Mucosa of rectum (tissue), 2 donors: Measurements from ENCODE around the gene GRM4.

Experiments used
- H3K27ac ChIP-seq, 2 donors: one replicate each; pipeline ENCODE4 v1.7.0; 2013; ENCODE audit warnings: inconsistent platforms in 2 of 2, low read depth in 2 of 2, low read length in 2 of 2
- H3K27me3 ChIP-seq, 2 donors: one replicate each; pipeline ENCODE4 v1.7.0; 2013; ENCODE audit warnings: low read length in 2 of 2; ENCODE audit not compliant: control insufficient read depth in 2 of 2, insufficient read depth in 2 of 2
- H3K36me3 ChIP-seq, 2 donors: one replicate each; pipeline ENCODE4 v1.7.0; 2013; ENCODE audit warnings: low read length in 2 of 2; ENCODE audit not compliant: control insufficient read depth in 2 of 2, insufficient read depth in 2 of 2
- H3K4me1 ChIP-seq, 2 donors: one replicate each; pipeline ENCODE4 v1.7.0; 2013; ENCODE audit warnings: low read length in 2 of 2, mild to moderate bottlenecking in 1 of 2; ENCODE audit not compliant: control insufficient read depth in 2 of 2, insufficient read depth in 2 of 2
- H3K4me3 ChIP-seq, 2 donors: one replicate each; pipeline ENCODE4 v1.7.0; 2013; ENCODE audit warnings: low read length in 2 of 2
- H3K9ac ChIP-seq, 2 donors: one replicate each; pipeline ENCODE4 v1.7.0; 2013; ENCODE audit warnings: low read length in 2 of 2, low read depth in 1 of 2, mild to moderate bottlenecking in 1 of 2
- H3K9me3 ChIP-seq, 2 donors: one replicate each; pipeline ENCODE4 v1.7.0; 2013; ENCODE audit warnings: low read length in 2 of 2; ENCODE audit not compliant: control insufficient read depth in 2 of 2
- donor health status: healthy.
- donor health status: Normal muscosa, but diverticular disease.

GRM4 gene

GRCh38 chr6:34177181-34177591, 31.3 kb upstream of the GRM4 start:
- Histone ChIP-seq H3K9me3 (no peaks in the 10 kb centered on the region), H3K4me1 (no peaks in the 10 kb centered on the region), H3K27me3 (no peaks in the 10 kb centered on the region), H3K9ac (no peak overlapping the region), H3K27ac (no peak overlapping the region), H3K36me3 (no peaks in the 10 kb centered on the region), H3K4me3 (no peak overlapping the region)

GRCh38 chr6:34176261-34177031, 30.6 kb upstream of the GRM4 start:
- H3K4me1 ChIP-seq: no peaks in the 10 kb centered on the region
- H3K9me3 ChIP-seq: no peaks in the 10 kb centered on the region
- no peak overlapping the region for H3K9ac ChIP-seq
- H3K27me3 ChIP-seq: no peaks in the 10 kb centered on the region
- no peak overlapping the region for H3K27ac ChIP-seq
- H3K4me3 ChIP-seq: no peak overlapping the region
- H3K36me3 ChIP-seq: no peaks in the 10 kb centered on the region

- H3K4me3 ChIP-seq: no peak overlapping the region
- H3K9me3 ChIP-seq: no peaks in the 10 kb centered on the region
- no peak overlapping the region for H3K27ac ChIP-seq
These were observed 29.0 kb upstream of the GRM4 start for GRCh38 chr6:34174846-34175399.

GRCh38 chr6:34172961-34173775, 27.3 kb upstream of the GRM4 start:
- H3K36me3 ChIP-seq: no peaks in the 10 kb centered on the region
- no peaks in the 10 kb centered on the region for H3K9me3 ChIP-seq
- H3K27ac ChIP-seq: no peak overlapping the region
- no peaks in the 10 kb centered on the region for H3K27me3 ChIP-seq
- no peak overlapping the region for H3K9ac ChIP-seq
- H3K4me3 ChIP-seq: no peak overlapping the region
- no peaks in the 10 kb centered on the region for H3K4me1 ChIP-seq

More at GRCh38 chr6:34174846-34175399, 29.0 kb upstream of the GRM4 start:
- H3K27me3 ChIP-seq: no peaks in the 10 kb centered on the region
- no peak overlapping the region for H3K9ac ChIP-seq
- no peaks in the 10 kb centered on the region for H3K4me1 ChIP-seq
- H3K36me3 ChIP-seq: no peaks in the 10 kb centered on the region

DNA sequence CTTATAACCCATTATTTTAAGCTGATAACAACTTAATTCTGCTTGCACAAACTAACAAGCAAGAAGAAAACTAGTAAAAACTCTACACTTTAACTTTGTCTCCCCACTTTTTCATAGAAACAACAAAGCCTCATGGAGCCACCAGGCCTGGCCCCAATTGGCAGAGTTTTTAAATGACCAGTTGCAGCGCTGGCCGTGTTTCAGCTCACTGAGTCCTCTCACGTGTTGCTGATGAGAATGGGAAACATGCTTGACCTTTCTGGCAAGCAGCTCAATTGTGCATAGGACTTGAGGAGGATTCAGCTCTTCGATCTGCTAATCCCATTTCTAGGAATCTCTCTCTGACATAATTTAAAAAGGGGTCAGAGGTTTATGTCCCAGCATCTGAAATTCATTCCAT, 24.5 kb upstream of the GRM4 start:
- Histone ChIP-seq H3K9me3 (no peaks in the 10 kb centered on the region), H3K9ac (no peak overlapping the region)

DNA sequence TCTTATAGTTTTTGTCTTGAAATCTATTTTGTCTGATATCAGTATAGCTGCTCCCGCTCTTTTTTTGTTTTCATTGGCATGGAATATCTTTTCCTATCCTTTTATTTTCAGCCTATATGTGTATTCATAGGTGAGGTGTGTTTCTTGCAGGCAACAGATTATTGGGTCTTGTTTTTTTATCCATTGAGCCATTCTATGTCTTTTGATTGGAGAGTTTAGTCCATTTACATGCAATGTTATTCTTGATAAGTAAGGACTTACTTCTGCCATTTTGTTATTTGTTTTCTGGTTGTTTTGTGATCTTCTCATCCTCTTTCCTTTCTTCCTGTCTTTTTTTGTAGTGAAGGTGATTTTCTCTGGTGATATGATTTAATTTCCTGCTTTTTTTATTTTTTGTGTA, 24.0 kb upstream of the GRM4 start:
- Histone ChIP-seq H3K27ac (no peak overlapping the region), H3K27me3 (no peaks in the 10 kb centered on the region), H3K9ac (no peak overlapping the region), H3K36me3 (no peaks in the 10 kb centered on the region), H3K4me1 (no peaks in the 10 kb centered on the region), H3K4me3 (no peak overlapping the region), H3K9me3 (no peaks in the 10 kb centered on the region)

More for the DNA sequence above, 24.5 kb upstream of the GRM4 start:
- Histone ChIP-seq H3K27ac (no peak overlapping the region), H3K4me3 (no peak overlapping the region), H3K36me3 (no peaks in the 10 kb centered on the region), H3K4me1 (no peaks in the 10 kb centered on the region), H3K27me3 (no peaks in the 10 kb centered on the region)

GRCh38 chr6:34161857-34162515, 16.1 kb upstream of the GRM4 start:
- H3K4me3 ChIP-seq: no peak overlapping the region
- H3K27me3 ChIP-seq: peaks cover 0 to 5% of the 10 kb centered on the region in 2 donors
- no peak overlapping the region for H3K27ac ChIP-seq
- no peak overlapping the region for H3K9ac ChIP-seq
- peaks cover 2 to 5% of the 10 kb centered on the region in 2 donors for H3K9me3 ChIP-seq
- H3K36me3 ChIP-seq: no peaks in the 10 kb centered on the region
- no peaks in the 10 kb centered on the region for H3K4me1 ChIP-seq

DNA sequence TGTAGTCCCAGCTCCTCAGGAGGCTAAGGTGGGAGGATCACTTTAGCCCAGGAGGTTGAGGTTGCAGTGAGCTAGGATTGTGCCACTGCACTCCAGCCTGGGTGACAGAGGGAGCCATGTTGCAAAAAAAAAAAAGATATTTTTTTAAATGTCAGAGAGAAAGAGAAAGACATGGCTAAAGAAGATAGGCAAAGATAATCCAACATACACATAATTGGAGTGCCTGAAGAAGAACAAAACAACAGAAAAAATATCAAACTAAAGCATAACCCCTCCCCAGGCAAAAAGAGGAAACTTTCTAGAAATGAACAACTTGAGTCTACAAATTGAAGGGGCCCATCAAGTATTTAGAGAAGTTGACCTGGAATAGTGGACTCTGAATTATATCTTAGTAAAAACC, 14.0 kb upstream of the GRM4 start:
- H3K27me3 ChIP-seq: peaks cover 0 to 5% of the 10 kb centered on the region in 2 donors
- H3K4me1 ChIP-seq: no peaks in the 10 kb centered on the region
- H3K9ac ChIP-seq: no peak overlapping the region
- H3K36me3 ChIP-seq: no peaks in the 10 kb centered on the region
- peaks cover 2 to 5% of the 10 kb centered on the region in 2 donors for H3K9me3 ChIP-seq
- H3K27ac ChIP-seq: no peak overlapping the region
- H3K4me3 ChIP-seq: no peak overlapping the region

DNA sequence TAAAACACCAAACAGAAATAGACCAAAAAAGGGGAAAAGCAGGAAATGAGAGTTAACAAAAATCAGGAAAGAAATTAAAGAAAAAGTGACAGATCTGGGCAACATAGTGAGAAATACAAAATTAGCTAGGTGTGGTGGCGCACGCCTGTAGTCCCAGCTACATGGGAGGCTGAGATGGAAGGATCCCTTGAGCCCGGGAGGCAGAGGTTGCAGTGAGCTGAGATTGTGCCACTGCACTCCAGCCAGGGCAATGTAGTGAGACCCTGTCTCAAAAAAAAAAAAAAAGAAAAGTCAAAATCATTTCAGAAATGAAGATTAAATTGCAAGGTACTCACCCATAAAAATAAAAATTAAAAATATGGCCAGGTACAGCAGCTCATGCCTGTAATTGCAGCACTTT, 13.0 kb upstream of the GRM4 start:
- H3K4me3 ChIP-seq: no peak overlapping the region
- H3K4me1 ChIP-seq: peaks cover 4 to 5% of the 10 kb centered on the region in 2 donors
- no peaks in the 10 kb centered on the region for H3K36me3 ChIP-seq
- H3K9me3 ChIP-seq: peaks cover 2 to 5% of the 10 kb centered on the region in 2 donors
- peaks cover 8 to 11% of the 10 kb centered on the region in 2 donors for H3K27me3 ChIP-seq
- no peak overlapping the region for H3K9ac ChIP-seq
- H3K27ac ChIP-seq: no peak overlapping the region
